IPS-11a (cell line): ENCODE results near the gene LGALS14.
"Not testable (repeated sequence)": the region's sequence is repeated elsewhere in the genome, so short reads cannot be mapped to it uniquely, and the experiment has no call there.

Experiments used
- H3K4me3 ChIP-seq: one replicate; pipeline ENCODE4 v1.5.1; 2013; ENCODE audit warnings: low read depth, low read length, control low read depth

LGALS14 gene

GRCh38 chr19:39695759-39696158 is 8.5 kb upstream of the LGALS14 start:
- no peak overlapping the region for H3K4me3 ChIP-seq

DNA sequence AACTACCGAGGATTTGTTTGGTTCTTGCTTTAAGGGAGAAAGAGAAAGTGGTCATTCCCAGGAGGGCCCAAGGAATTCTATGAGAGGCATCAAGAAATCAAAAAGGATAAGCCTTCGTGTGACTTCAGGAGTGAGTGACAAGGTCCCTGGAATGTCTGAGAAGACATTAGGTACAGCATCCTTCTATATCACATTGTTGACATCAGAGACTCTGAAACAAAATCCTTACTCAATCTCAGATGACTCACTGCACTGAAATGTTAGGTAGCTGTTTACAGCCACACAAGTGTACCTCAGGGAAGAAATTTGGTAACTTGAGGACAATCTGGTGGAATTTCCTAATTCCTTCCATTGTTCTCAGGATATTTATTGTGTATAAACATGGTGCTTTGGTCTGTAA is 7.9 kb upstream of the LGALS14 start:
- no peak overlapping the region for H3K4me3 ChIP-seq

GRCh38 chr19:39698535-39698934 is 5.7 kb upstream of the LGALS14 start:
- no peak overlapping the region for H3K4me3 ChIP-seq

GRCh38 chr19:39701291-39701690 is 3.0 kb upstream of the LGALS14 start:
- no peak overlapping the region for H3K4me3 ChIP-seq

DNA sequence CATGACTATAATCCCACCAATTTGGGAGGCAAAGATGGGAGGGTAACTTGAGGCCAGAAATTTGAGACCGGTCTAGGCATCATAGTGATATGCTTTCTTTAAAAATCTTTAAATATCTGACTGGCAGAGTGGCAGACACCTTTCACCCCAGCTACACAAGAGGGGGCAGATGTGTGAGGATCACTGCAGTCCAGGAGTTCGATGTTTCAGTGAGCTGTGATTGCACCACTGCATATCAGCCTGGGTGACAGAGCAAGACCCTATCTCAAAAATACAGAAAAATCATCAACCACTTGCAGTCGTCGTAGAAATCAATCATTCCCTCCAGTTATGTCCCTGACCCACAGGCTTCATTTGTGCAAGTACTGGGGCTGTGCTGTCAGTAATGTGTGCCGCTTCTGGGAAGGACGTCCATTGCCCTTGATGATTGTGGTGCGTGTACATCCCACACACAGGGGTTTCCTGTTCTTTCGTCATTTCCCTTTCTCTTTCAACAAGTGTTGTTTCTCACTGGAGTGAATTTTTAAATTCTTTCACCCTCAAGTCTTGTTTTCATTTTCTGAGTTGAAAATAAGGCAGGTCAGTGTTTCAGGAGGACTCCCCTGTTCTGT is 1.4 kb downstream of the LGALS14 start:
- no peak overlapping the region for H3K4me3 ChIP-seq

DNA sequence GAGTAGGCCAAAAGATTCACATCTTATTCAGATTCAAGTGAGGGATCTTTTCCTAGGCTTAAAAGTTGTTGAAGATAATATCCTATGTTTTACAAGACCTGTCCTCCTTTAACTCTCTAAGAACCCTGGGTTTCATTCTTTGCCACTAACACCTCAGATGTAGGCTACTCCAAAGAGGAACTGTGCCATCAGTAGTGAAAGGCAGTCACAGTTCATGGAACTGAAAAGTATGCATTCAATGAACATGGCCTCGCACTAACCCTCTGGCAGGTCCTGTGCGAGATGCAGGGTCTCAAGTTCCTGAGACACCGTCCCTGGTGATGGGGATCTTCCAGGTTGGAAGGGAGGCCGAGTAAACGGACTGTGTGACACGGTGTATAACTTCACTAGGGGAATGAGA is 4.3 kb downstream of the LGALS14 start:
- no peak overlapping the region for H3K4me3 ChIP-seq

GRCh38 chr19:39709026-39709872 is 5.0 kb downstream of the LGALS14 start:
- H3K4me3 ChIP-seq: no peak overlapping the region

- H3K4me3 ChIP-seq: no peak overlapping the region
These were observed 6.1 kb downstream of the LGALS14 start for GRCh38 chr19:39710333-39710890.

DNA sequence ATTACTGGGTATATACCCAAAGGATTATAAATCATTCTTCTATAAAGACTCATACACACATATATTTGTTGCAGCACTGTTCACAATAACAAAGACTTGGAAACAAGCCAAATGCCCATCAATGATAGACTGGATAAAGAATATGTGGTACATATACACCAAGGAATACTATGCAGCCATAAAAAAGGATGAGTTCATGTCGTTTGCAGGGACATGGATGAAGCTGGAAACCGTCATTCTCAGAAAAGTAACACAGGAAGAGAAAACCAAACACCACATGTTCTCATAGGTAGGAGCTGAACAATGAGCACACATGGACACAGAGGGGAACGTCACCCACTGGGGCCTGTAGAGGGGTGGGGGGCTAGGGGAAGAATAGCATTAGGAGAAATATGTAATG is 15.9 kb downstream of the LGALS14 start:
- not testable (repeated sequence) for H3K4me3 ChIP-seq

DNA sequence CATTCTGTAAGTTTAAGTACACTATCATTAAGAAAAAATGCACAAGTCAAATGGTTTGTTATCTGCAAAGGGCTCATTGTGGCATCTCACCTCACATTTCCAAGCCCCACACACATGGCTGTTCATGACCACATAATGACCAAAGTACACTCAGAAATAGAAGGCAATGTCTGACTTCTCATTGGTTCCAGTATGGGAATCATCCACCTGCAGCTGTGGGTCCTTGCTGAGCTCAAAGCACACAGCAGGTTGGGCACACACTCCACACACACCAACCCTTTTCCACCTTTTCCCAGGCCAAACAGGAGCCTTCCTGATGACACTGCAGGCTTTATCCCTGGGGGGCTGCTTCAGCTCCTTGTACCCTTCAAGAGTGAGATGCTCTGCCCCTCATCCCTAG is 21.7 kb downstream of the LGALS14 start:
- H3K4me3 ChIP-seq: no peak overlapping the region

- no peak overlapping the region for H3K4me3 ChIP-seq
These were observed 23.0 kb downstream of the LGALS14 start for GRCh38 chr19:39727070-39727800.

DNA sequence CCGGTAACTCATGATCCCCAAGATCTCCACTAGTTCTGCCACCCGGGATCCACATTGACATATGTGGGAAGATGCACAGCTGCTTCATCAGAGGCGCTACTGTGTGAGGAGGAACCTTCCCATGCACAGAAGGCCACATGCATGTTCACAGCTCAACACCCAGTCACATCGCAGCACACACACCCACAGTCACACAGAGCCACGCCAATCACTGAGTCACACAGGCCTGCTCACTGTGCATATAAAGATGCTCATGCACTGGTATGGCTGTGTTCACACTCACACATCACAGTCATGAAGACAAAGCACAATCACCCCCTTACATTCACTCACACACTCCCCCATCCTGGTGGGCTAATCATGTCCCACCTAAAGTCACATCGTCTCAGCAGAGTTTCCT is 23.8 kb downstream of the LGALS14 start:
- no peak overlapping the region for H3K4me3 ChIP-seq

DNA sequence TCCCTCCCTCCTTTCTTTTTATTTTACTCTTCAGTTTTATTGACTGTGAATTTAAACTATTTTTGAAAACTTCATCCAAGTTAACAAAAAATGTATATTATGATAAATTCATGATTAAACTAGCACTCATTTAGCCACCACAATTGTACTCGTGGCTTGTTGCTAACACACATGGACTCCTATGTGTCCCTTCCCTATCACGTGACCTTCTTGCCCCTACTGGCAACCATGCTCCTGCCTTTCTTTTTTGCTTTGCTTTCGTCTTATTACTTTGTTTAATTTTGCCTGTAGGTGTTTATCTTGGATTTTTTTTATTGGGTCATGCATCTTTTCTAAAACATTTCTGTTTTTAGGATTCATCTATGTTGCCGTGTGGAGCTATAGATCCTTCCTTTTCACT is 25.3 kb downstream of the LGALS14 start:
- no peak overlapping the region for H3K4me3 ChIP-seq

DNA sequence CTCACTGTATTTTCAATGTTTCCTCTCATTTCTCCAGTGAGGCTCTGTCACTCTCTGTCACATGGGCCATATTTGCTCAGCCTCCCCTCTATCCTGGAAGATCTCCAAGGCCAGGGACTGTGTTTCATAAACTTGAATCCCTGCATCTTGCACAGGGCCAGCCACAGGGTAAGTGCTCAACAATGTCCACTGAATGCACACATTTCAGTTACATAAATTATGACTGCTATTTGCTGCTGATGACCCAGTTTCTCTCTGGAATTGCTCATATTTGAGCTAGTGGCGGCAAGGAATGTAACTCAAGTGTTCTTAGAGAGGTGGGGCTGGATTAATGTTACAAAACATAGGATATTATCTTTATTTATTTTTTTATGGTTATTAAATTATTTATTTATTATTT is 27.4 kb downstream of the LGALS14 start:
- no peak overlapping the region for H3K4me3 ChIP-seq

DNA sequence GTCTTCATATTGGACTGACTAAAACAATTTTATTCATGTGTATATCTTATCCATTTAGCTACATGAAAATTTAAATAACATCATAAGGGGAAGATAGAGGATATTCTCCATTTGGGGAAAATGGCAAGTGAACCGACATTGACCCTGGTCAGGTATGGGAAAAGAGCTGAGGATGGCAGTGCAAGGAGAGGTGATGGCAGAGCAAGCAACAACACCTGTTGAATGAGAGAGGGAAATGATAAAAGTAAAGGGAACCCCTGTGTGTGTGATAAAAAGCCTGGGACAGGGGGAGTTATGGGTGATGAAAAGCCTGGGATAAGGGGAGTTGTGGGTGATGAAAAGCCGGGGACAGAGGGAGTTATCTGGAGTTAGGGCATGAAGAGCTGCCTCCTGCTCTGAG is 29.6 kb downstream of the LGALS14 start:
- no peak overlapping the region for H3K4me3 ChIP-seq

DNA sequence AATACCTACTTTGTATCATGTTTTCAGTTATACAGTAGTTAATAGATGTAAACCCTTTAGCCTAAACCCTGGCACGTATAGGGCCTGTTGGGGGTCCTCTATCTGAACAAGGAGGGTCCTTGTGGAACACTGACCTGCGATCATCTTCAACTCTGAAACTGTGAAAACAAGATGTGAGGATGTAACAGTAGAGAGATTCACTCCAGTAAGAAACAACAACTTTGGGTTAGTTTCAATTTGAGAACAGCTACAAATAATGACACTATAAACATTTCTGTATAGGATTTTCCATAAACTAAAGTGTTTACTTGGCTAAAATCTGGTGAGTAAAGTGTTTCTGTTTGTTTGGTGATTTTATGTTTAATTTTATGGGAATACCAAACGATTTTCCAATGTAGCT is 31.4 kb downstream of the LGALS14 start:
- H3K4me3 ChIP-seq: no peak overlapping the region

GRCh38 chr19:39736088-39736487 is 31.8 kb downstream of the LGALS14 start:
- H3K4me3 ChIP-seq: no peak overlapping the region

- no peak overlapping the region for H3K4me3 ChIP-seq
These were observed 33.1 kb downstream of the LGALS14 start for GRCh38 chr19:39737351-39737750.

- H3K4me3 ChIP-seq: no peak within 1 kb of the TSS
These were observed 33.6 kb downstream of the LGALS14 start, which contains the start of gene CLC for GRCh38 chr19:39737891-39738290. TSS of gene CLC (minus strand) at chr19:39738029. CDS start at chr19:39737952, 77 bp downstream.

- no peak overlapping the region for H3K4me3 ChIP-seq
These were observed 34.5 kb downstream of the LGALS14 start for GRCh38 chr19:39738814-39739213.

DNA sequence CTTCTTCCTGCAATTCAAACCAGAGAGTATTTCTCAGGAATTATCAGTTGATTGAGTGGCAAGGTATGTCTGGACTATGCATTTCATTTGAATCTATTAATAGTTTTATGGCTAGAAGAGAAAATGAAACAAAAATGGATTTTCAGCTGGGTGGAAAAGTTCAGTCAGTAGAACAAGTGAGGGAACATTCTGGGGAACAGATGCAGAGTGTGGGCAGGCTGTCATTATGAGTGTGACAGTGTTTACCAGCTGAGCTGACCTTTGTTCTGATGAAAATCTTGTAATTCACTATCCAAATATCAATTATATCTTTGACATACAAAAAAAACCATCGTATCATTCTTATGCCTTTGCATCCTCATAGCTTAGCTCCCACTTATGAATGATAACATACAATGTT is 36.1 kb downstream of the LGALS14 start:
- H3K4me3 ChIP-seq: no peak overlapping the region

DNA sequence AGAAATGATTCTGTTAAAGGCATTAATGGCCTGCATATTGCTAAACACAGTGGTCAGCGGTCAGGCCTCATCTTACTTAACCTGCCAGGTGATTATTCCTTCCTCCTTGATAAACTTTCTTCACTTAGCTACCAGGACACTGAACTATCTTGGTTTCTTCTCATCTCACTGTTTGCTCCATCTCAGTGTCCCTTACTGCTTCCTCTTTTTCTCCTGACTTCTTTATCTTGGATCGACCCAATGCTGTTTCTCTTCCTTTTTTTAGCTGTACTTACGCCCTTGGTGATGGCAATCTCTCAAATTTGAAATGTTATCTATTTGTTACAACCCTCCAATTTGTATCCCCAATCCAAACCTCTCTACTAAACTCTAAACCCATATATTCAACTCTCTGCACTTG is 41.4 kb downstream of the LGALS14 start:
- H3K4me3 ChIP-seq: no peak overlapping the region
